ENCODE measurements around the gene FAR1. TPM values are rescaled to one million over a fixed set of nuclear protein-coding genes. Genes with fewer than 3 reads are reported as not detected.
A peak's percentile ranks its signal among the peaks of the same experiment; 100 is the strongest.

The FAR1 gene, protein sequence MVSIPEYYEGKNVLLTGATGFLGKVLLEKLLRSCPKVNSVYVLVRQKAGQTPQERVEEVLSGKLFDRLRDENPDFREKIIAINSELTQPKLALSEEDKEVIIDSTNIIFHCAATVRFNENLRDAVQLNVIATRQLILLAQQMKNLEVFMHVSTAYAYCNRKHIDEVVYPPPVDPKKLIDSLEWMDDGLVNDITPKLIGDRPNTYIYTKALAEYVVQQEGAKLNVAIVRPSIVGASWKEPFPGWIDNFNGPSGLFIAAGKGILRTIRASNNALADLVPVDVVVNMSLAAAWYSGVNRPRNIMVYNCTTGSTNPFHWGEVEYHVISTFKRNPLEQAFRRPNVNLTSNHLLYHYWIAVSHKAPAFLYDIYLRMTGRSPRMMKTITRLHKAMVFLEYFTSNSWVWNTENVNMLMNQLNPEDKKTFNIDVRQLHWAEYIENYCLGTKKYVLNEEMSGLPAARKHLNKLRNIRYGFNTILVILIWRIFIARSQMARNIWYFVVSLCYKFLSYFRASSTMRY
- 29.0 and 38.8 TPM in 2 replicates for polyA plus RNA-seq (2012; rRNA removed)
- 38.7 and 39.3 TPM in 2 replicates for polyA plus RNA-seq (2012; cell fraction: cytosol; rRNA removed)
- 17.8 and 38.1 TPM in 2 replicates for polyA plus RNA-seq (2012; cell fraction: nucleus; rRNA removed)

DNA sequence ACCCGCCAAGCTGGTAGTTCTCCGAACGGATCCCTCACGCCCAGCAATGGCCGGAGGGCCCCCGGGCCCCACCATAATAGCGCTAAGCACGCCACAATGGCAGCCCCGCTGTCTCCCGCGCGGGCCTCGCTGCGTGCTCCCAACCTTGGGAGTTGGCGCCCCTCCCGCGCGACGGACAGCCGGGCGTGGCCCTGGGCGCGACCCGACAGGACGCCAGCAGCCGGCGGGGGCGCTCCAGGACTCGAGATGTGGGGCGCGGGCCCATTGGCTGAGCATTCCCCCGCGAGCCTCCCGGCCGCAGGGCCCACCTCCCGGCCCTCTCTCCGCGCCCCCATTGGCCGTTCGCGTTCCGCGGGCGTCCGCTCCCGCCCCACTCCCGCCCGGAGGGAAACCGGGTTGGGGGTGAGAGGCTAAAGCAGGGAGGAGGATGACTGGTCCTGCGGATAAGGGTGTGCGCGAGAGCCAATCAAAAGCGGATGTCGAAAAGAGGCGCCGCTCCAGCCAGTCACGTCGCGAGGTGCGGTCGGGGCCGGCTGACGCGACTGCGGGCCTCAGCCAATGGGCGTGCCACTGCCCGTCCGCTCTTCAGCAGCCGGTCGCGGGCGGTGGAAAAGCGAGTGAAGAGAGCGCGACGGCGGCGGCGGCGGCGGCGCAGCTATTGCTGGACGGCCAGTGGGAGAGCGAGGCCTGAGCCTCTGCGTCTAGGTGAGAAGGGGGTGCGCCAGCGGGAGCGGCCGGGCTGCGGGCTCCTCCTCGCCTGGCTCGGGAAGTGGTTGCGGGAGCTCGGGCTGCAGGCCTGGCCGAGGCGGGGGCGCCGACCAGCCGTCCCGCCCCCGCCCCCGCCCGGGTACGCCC, at the start of gene FAR1:
Gene FAR1, plus strand, starts transcription at position 567 of the 855 bp plus-strand sequence. CDS start 26,098 bp downstream, outside the sequence.
- Histone ChIP-seq H3K4me1 (ENCODE audit: control insufficient read depth in 1 of 2, insufficient read depth in 2 of 2, low read depth in 1 of 2, low read length in 1 of 2) (peaks cover 6 to 11% of the 10 kb centered on the region in 2 experiments; a peak in 2 of 4 replicates), H3K27me3 (ENCODE audit: insufficient read depth) (no peaks in the 10 kb centered on the region), H3K27ac (ENCODE audit: low read depth in 2 of 2, low read length in 1 of 2) (peak within 1 kb of the TSS; percentile 63 to 76), H4K20me1 (ENCODE audit: insufficient read depth) (peaks cover 39% of the 10 kb centered on the region), H3K36me3 (replicated peaks in 1 of 2; ENCODE audit: control insufficient read depth in 1 of 2, insufficient read depth in 2 of 2, low read length in 1 of 2) (no peaks in the 10 kb centered on the region), H2AFZ (ENCODE audit: low read depth) (peak within 1 kb of the TSS; percentile 96), H3K4me2 (peak within 1 kb of the TSS; percentile 96), H3K9me2 (no peaks in the 10 kb centered on the region), H3F3A (replicated peaks; ENCODE audit: insufficient read depth) (peaks cover 19% of the 10 kb centered on the region), H3K4me3 (ENCODE audit: low read depth in 2 of 2, low read length in 1 of 2) (peak within 1 kb of the TSS; percentile 62 to 85), H3K9ac (peak within 1 kb of the TSS; percentile 85), H3K9me3 (no peaks in the 10 kb centered on the region), H3K79me2 (ENCODE audit: insufficient read depth) (peaks cover 44% of the 10 kb centered on the region)
- CTCF ChIA-PET: interaction anchor here (0.6 to 1.9 kb wide), 11 partner anchors 9 to 334 kb away, joined by 3 to 6 read pairs (median 3); no protein-coding TSS in a partner anchor
- POLR2A ChIA-PET: interaction anchor here (0.6 kb wide), 1 partner anchor 102 kb away, joined by 4 read pairs; no protein-coding TSS in a partner anchor
- WGBS (ENCODE audit: low lambda C conversion rate): 0% methylated on average over 1 of the region's 104 CpGs
- peak; percentile 98 for DNase-seq
- TF ChIP-seq, protein P1, sequence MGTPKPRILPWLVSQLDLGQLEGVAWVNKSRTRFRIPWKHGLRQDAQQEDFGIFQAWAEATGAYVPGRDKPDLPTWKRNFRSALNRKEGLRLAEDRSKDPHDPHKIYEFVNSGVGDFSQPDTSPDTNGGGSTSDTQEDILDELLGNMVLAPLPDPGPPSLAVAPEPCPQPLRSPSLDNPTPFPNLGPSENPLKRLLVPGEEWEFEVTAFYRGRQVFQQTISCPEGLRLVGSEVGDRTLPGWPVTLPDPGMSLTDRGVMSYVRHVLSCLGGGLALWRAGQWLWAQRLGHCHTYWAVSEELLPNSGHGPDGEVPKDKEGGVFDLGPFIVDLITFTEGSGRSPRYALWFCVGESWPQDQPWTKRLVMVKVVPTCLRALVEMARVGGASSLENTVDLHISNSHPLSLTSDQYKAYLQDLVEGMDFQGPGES (IDR thresholded peaks at IDR 0.05; ENCODE audit: low read depth, low read length): peak; percentile 66; the same call in 1 of the 2 replicates
- TF ChIP-seq NFIC (IDR thresholded peaks at IDR 0.05; ENCODE audit: borderline replicate concordance): no peak
- TF ChIP-seq, protein P2, sequence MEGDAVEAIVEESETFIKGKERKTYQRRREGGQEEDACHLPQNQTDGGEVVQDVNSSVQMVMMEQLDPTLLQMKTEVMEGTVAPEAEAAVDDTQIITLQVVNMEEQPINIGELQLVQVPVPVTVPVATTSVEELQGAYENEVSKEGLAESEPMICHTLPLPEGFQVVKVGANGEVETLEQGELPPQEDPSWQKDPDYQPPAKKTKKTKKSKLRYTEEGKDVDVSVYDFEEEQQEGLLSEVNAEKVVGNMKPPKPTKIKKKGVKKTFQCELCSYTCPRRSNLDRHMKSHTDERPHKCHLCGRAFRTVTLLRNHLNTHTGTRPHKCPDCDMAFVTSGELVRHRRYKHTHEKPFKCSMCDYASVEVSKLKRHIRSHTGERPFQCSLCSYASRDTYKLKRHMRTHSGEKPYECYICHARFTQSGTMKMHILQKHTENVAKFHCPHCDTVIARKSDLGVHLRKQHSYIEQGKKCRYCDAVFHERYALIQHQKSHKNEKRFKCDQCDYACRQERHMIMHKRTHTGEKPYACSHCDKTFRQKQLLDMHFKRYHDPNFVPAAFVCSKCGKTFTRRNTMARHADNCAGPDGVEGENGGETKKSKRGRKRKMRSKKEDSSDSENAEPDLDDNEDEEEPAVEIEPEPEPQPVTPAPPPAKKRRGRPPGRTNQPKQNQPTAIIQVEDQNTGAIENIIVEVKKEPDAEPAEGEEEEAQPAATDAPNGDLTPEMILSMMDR (IDR thresholded peaks at IDR 0.05): peak; percentile 54
- TF ChIP-seq RAD21 (IDR thresholded peaks at IDR 0.05; ENCODE audit: low read length): peak; percentile 38; the same call in 1 of the 2 replicates
- peak; percentile 22; the same call in 1 of the 2 replicates for TF ChIP-seq SIN3A (IDR thresholded peaks at IDR 0.05; ENCODE audit: borderline replicate concordance, low read depth, low read length)
- TF ChIP-seq, protein P3, sequence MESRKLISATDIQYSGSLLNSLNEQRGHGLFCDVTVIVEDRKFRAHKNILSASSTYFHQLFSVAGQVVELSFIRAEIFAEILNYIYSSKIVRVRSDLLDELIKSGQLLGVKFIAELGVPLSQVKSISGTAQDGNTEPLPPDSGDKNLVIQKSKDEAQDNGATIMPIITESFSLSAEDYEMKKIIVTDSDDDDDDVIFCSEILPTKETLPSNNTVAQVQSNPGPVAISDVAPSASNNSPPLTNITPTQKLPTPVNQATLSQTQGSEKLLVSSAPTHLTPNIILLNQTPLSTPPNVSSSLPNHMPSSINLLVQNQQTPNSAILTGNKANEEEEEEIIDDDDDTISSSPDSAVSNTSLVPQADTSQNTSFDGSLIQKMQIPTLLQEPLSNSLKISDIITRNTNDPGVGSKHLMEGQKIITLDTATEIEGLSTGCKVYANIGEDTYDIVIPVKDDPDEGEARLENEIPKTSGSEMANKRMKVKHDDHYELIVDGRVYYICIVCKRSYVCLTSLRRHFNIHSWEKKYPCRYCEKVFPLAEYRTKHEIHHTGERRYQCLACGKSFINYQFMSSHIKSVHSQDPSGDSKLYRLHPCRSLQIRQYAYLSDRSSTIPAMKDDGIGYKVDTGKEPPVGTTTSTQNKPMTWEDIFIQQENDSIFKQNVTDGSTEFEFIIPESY (IDR thresholded peaks at IDR 0.05; ENCODE audit: borderline replicate concordance, low read depth): 0 out of 2 replicates have a peak, but pooled peaks have one; percentile 61
- no peak for TF ChIP-seq EZH2phosphoT487 (IDR thresholded peaks at IDR 0.05; ENCODE audit: borderline replicate concordance, low read depth)
- peak; percentile 33; the same call in 1 of the 2 replicates for TF ChIP-seq NRF1 (IDR thresholded peaks at IDR 0.05; ENCODE audit: low read depth, low read length)
- TF ChIP-seq, protein P4, sequence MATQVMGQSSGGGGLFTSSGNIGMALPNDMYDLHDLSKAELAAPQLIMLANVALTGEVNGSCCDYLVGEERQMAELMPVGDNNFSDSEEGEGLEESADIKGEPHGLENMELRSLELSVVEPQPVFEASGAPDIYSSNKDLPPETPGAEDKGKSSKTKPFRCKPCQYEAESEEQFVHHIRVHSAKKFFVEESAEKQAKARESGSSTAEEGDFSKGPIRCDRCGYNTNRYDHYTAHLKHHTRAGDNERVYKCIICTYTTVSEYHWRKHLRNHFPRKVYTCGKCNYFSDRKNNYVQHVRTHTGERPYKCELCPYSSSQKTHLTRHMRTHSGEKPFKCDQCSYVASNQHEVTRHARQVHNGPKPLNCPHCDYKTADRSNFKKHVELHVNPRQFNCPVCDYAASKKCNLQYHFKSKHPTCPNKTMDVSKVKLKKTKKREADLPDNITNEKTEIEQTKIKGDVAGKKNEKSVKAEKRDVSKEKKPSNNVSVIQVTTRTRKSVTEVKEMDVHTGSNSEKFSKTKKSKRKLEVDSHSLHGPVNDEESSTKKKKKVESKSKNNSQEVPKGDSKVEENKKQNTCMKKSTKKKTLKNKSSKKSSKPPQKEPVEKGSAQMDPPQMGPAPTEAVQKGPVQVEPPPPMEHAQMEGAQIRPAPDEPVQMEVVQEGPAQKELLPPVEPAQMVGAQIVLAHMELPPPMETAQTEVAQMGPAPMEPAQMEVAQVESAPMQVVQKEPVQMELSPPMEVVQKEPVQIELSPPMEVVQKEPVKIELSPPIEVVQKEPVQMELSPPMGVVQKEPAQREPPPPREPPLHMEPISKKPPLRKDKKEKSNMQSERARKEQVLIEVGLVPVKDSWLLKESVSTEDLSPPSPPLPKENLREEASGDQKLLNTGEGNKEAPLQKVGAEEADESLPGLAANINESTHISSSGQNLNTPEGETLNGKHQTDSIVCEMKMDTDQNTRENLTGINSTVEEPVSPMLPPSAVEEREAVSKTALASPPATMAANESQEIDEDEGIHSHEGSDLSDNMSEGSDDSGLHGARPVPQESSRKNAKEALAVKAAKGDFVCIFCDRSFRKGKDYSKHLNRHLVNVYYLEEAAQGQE (IDR thresholded peaks at IDR 0.05; ENCODE audit: low read depth, low read length): 0 out of 2 replicates have a peak, but pooled peaks have one; percentile 38
- peak; percentile 35; the same call in 1 of the 2 replicates for TF ChIP-seq FOXM1 (IDR thresholded peaks at IDR 0.05; ENCODE audit: low read depth)
- no peak for TF ChIP-seq GATA2 (CRISPR knock-in tag; IDR thresholded peaks at IDR 0.05)
- no peak for TF ChIP-seq SMC3 (IDR thresholded peaks at IDR 0.05; ENCODE audit: low read depth, low read length)
- TF ChIP-seq TAF1 (IDR thresholded peaks at IDR 0.05; ENCODE audit: borderline replicate concordance, low read depth, low read length): peak; percentile 61
- TF ChIP-seq ELF1 (IDR thresholded peaks at IDR 0.05): no peak
- no peak; the same call in 1 of the 2 replicates for TF ChIP-seq MXI1 (IDR thresholded peaks at IDR 0.05; ENCODE audit: low read depth, low read length)
- TF ChIP-seq RCOR1 (IDR thresholded peaks at IDR 0.05; ENCODE audit: low read length): no peak
- no peak for TF ChIP-seq FOSL2 (IDR thresholded peaks at IDR 0.05; ENCODE audit: borderline replicate concordance, low read depth)
- peak; percentile 93 for TF ChIP-seq RFX5 (IDR thresholded peaks at IDR 0.05; ENCODE audit: low read length)
- TF ChIP-seq POLR2AphosphoS5 (IDR thresholded peaks at IDR 0.05; ENCODE audit: low read depth, low read length): peak; percentile 65
- no peak for TF ChIP-seq TCF12 (IDR thresholded peaks at IDR 0.05)

Measured in SK-N-SH (cell line).